ENCODE measurements around the gene TMEM92.
"Not testable (repeated sequence)": the region's sequence is repeated elsewhere in the genome, so short reads cannot be mapped to it uniquely, and the experiment has no call there.

Gene TMEM92

DNA sequence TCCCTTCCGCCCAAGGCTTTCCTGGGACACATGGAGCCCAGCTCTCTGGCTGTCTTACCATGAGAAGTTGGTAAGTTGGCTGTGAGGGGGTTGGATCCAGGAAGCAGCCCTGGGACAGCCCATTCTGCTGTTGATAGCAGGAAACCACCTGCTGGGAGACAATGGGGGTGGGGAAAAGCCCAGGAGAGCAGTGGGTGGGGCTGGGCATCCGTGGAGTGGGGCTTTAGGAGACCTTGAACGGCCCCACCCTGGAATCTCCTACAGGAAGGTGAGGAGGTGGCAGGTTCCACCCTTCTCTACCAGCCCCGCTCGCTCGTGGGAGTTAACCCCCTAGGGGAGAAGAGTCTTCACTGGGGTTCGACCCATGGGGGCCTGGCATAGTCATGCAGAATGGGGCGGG lies 5.8 kb downstream of the TMEM92 start:
- H3K4me3 Mint-ChIP-seq: no peak overlapping the region
- DNase-seq (ENCODE audit: low spot score in 2 of 2) (no peak), ATAC-seq (no peak)
- H3K4me1 Mint-ChIP-seq: peaks cover 33% of the 10 kb centered on the region
- no peak overlapping the region for H3K27ac Mint-ChIP-seq
- no peaks in the 10 kb centered on the region for H3K36me3 Mint-ChIP-seq
- H3K9me3 Mint-ChIP-seq: no peaks in the 10 kb centered on the region

DNA sequence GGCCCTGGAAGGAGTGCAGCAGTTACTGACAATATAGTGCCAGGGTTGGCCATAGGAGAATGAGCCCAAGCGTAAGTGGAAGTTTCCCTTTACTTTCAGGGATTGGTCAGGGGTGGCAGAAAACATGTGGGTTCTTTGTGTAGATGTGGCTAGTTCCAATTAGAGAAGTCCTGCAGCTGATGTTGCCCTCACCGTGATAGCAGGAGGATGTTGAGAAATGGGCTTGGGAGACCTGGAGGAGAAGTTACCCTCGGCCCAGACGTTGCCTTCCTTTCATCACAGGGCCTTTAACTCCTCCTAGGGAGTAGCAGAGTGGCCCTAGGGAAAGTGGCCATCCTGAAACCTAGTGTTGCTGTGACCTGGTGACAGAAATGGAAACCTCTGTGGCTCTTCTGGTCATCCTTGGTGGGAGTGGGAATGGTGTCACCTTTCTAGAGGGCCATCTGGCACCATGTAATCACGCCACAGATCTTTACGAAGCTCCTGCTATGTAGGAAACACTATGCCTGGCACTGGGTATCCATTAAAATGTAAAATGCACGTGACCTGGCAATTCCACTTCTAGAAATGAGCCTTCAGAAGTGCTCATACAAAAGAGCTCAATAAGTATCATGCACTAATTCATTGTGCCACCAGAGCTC lies 6.7 kb downstream of the TMEM92 start:
- no peak for ATAC-seq
- H3K36me3 Mint-ChIP-seq: no peaks in the 10 kb centered on the region
- no peaks in the 10 kb centered on the region for H3K9me3 Mint-ChIP-seq
- no peak for DNase-seq (ENCODE audit: low spot score in 2 of 2)
- peaks cover 33% of the 10 kb centered on the region for H3K4me1 Mint-ChIP-seq
- no peak overlapping the region for H3K27ac Mint-ChIP-seq
- H3K4me3 Mint-ChIP-seq: no peak overlapping the region

GRCh38 chr17:50281739-50282401 lies 7.6 kb downstream of the TMEM92 start:
- no peak overlapping the region for H3K27ac Mint-ChIP-seq
- DNase-seq (ENCODE audit: low spot score in 2 of 2) (no peak), ATAC-seq (no peak)
- no peaks in the 10 kb centered on the region for H3K9me3 Mint-ChIP-seq
- H3K36me3 Mint-ChIP-seq: no peaks in the 10 kb centered on the region
- H3K4me3 Mint-ChIP-seq: no peak overlapping the region
- H3K4me1 Mint-ChIP-seq: peaks cover 30% of the 10 kb centered on the region

- Mint-ChIP-seq H3K36me3 (no peaks in the 10 kb centered on the region), H3K4me1 (peaks cover 25% of the 10 kb centered on the region), H3K27ac (no peak overlapping the region), H3K9me3 (no peaks in the 10 kb centered on the region), H3K4me3 (no peak overlapping the region)
- ATAC-seq (peak; percentile 79), DNase-seq (ENCODE audit: low spot score in 2 of 2) (peak in 1 of 2 donors; percentile 71)
These were observed 9.0 kb downstream of the TMEM92 start for GRCh38 chr17:50283246-50283645.

DNA sequence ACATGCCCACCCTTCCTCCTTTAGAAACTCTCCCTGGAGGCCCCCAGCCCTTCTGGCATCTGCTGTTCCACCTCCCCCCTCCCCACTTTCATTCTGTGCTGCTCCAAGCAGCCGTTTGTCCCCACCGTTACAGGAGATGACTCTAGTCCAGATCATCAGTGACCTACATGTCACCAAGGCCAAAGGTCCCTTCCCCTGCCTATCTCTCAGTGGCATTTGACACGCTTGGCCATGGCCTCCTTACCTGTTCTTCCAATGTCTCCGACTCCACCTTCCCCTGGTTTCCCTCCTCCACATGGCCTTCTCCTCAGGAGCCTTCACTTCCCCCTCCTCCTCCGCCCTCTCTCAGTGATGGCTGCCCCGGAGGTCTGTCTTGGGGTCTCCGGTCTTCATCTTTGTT lies 9.4 kb downstream of the TMEM92 start:
- DNase-seq (ENCODE audit: low spot score in 2 of 2) (no peak), ATAC-seq (peak; percentile 3)
- Mint-ChIP-seq H3K4me1 (peaks cover 25% of the 10 kb centered on the region), H3K36me3 (no peaks in the 10 kb centered on the region), H3K4me3 (no peak overlapping the region), H3K27ac (no peak overlapping the region), H3K9me3 (no peaks in the 10 kb centered on the region)

DNA sequence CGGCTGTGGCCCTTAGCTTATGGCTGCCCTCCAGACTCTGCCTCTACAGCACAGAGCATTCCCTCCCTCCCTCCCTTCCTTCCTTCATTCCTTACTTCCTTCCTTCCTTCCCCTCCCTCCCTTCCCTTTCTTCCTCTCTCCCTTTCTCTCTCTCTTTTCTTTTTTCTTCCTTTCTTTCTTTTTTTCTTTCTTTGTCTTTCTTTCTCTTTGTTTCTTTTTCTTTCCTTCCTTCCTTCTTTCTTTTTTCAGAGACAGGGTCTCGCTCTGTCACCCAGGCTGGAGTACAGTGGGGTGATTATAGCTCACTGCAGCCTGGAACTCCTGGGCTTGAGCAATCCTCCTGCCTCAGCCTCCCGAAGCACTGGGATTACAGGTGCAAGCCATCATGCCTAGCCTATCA lies 11.7 kb downstream of the TMEM92 start:
- Mint-ChIP-seq H3K4me3 (no peak overlapping the region), H3K27ac (peak overlapping the region; percentile 48), H3K36me3 (no peaks in the 10 kb centered on the region), H3K4me1 (peaks cover 42% of the 10 kb centered on the region), H3K9me3 (no peaks in the 10 kb centered on the region)
- DNase-seq (ENCODE audit: low spot score in 2 of 2) (no peak), ATAC-seq (no peak)

GRCh38 chr17:50287302-50287701 lies 13.0 kb downstream of the TMEM92 start:
- ATAC-seq: not testable (repeated sequence)

GRCh38 chr17:50288306-50288705 lies 14.0 kb downstream of the TMEM92 start:
- no peak overlapping the region for H3K4me3 Mint-ChIP-seq
- no peak overlapping the region for H3K27ac Mint-ChIP-seq
- no peaks in the 10 kb centered on the region for H3K9me3 Mint-ChIP-seq
- ATAC-seq (no peak), DNase-seq (ENCODE audit: low spot score in 2 of 2) (no peak)
- no peaks in the 10 kb centered on the region for H3K36me3 Mint-ChIP-seq
- H3K4me1 Mint-ChIP-seq: peaks cover 35% of the 10 kb centered on the region

More at GRCh38 chr17:50287302-50287701, 13.0 kb downstream of the TMEM92 start:
- not testable (repeated sequence) for DNase-seq (ENCODE audit: low spot score in 2 of 2); H3K4me3 Mint-ChIP-seq; H3K27ac Mint-ChIP-seq; H3K36me3 Mint-ChIP-seq; H3K9me3 Mint-ChIP-seq
- peaks cover 38% of the 10 kb centered on the region for H3K4me1 Mint-ChIP-seq

DNA sequence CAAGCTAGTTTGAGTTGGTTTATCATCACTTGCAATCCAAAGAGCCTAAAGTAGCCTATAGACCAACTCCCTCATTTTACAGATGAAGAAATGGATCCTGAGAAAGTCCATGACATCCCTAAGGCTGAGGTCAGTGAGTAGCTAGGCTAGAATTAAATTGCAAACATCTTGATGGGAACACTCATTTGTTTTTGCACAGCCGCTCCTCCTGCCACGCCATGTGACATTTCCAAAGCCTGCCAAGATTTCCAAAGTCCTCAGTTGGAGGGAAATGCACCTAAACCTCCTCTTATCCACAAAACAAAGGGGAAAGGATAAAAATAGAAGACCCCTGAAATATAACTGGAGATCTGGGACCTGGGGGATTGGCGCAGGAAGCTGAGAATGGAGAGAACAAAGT lies 15.0 kb downstream of the TMEM92 start:
- Mint-ChIP-seq H3K4me3 (peak overlapping the region; percentile 35), H3K4me1 (peaks cover 25% of the 10 kb centered on the region), H3K36me3 (no peaks in the 10 kb centered on the region), H3K9me3 (no peaks in the 10 kb centered on the region), H3K27ac (no peak overlapping the region)
- no peak for DNase-seq (ENCODE audit: low spot score in 2 of 2)
- ATAC-seq: no peak

GRCh38 chr17:50289991-50290702 lies 15.9 kb downstream of the TMEM92 start:
- no peaks in the 10 kb centered on the region for H3K9me3 Mint-ChIP-seq
- peaks cover 22% of the 10 kb centered on the region for H3K4me1 Mint-ChIP-seq
- H3K4me3 Mint-ChIP-seq: peak overlapping the region; percentile 35
- ATAC-seq (peak; percentile 97), DNase-seq (ENCODE audit: low spot score in 2 of 2) (no peak)
- H3K27ac Mint-ChIP-seq: peak overlapping the region; percentile 71
- no peaks in the 10 kb centered on the region for H3K36me3 Mint-ChIP-seq

GRCh38 chr17:50290933-50291332 lies 16.7 kb downstream of the TMEM92 start:
- Mint-ChIP-seq H3K4me1 (peaks cover 22% of the 10 kb centered on the region), H3K36me3 (no peaks in the 10 kb centered on the region), H3K27ac (peak overlapping the region; percentile 71), H3K4me3 (no peak overlapping the region), H3K9me3 (no peaks in the 10 kb centered on the region)
- DNase-seq (ENCODE audit: low spot score in 2 of 2) (no peak), ATAC-seq (no peak)

- H3K36me3 Mint-ChIP-seq: no peaks in the 10 kb centered on the region
- ATAC-seq (peak; percentile 23), DNase-seq (ENCODE audit: low spot score in 2 of 2) (no peak)
- peaks cover 22% of the 10 kb centered on the region for H3K4me1 Mint-ChIP-seq
- H3K27ac Mint-ChIP-seq: no peak overlapping the region
- H3K9me3 Mint-ChIP-seq: no peaks in the 10 kb centered on the region
- H3K4me3 Mint-ChIP-seq: no peak overlapping the region
These were observed 18.2 kb downstream of the TMEM92 start for GRCh38 chr17:50292465-50292864.

DNA sequence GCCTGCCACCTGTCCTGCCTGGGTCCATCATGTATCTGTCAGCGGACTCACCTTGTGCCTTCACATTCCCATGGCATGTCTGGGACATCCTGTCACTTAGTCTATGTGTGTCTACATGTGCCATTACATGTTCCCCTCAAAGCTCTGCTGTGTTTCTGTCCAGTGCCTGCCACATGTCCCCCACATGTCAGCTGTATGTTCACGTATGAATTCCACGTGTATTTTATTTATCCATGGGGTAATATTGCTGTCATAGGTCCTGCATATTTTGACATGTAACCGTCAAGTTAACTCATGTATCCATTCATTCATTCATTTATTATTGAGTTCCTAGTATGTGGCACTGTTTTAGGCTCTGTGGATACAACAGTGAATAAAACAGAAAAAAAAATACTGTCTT lies 20.8 kb downstream of the TMEM92 start:
- no peak for ATAC-seq
- no peaks in the 10 kb centered on the region for H3K9me3 Mint-ChIP-seq
- no peaks in the 10 kb centered on the region for H3K36me3 Mint-ChIP-seq
- no peak for DNase-seq (ENCODE audit: low spot score in 2 of 2)
- H3K4me1 Mint-ChIP-seq: peaks cover 15% of the 10 kb centered on the region
- no peak overlapping the region for H3K4me3 Mint-ChIP-seq
- no peak overlapping the region for H3K27ac Mint-ChIP-seq

GRCh38 chr17:50297407-50297865 lies 23.2 kb downstream of the TMEM92 start:
- ATAC-seq (peak; percentile 91), DNase-seq (ENCODE audit: low spot score in 2 of 2) (peak; percentile 84 to 91)
- Mint-ChIP-seq H3K27ac (no peak overlapping the region), H3K4me1 (peaks cover 11% of the 10 kb centered on the region), H3K4me3 (no peak overlapping the region), H3K9me3 (no peaks in the 10 kb centered on the region), H3K36me3 (no peaks in the 10 kb centered on the region)

- Mint-ChIP-seq H3K4me3 (no peak overlapping the region), H3K36me3 (no peaks in the 10 kb centered on the region), H3K4me1 (peaks cover 11% of the 10 kb centered on the region), H3K9me3 (no peaks in the 10 kb centered on the region), H3K27ac (no peak overlapping the region)
- no peak for DNase-seq (ENCODE audit: low spot score in 2 of 2)
- no peak for ATAC-seq
These were observed 23.8 kb downstream of the TMEM92 start for GRCh38 chr17:50298018-50298417.

- no peak overlapping the region for H3K27ac Mint-ChIP-seq
- H3K4me3 Mint-ChIP-seq: no peak overlapping the region
- peaks cover 12% of the 10 kb centered on the region for H3K4me1 Mint-ChIP-seq
- DNase-seq (ENCODE audit: low spot score in 2 of 2): no peak
- no peaks in the 10 kb centered on the region for H3K36me3 Mint-ChIP-seq
- ATAC-seq: no peak
- H3K9me3 Mint-ChIP-seq: no peaks in the 10 kb centered on the region
These were observed 25.5 kb downstream of the TMEM92 start for GRCh38 chr17:50299776-50300175.

Measured in stimulated activated effector memory CD8-positive, alpha-beta T cell treated with anti-CD3 and anti-CD28 coated beads, Interleukin-12 subunit alpha, Interleukin-12 subunit beta, amount 100 ng/mL, for 72 hours (primary cell).